ENCODE results near the gene SLC30A3. TPM values are rescaled to one million over a fixed set of nuclear protein-coding genes. Genes with fewer than 3 reads are reported as not detected.

The SLC30A3 gene
- total RNA-seq, 6 experiments from 2014 or later = not detected

DNA sequence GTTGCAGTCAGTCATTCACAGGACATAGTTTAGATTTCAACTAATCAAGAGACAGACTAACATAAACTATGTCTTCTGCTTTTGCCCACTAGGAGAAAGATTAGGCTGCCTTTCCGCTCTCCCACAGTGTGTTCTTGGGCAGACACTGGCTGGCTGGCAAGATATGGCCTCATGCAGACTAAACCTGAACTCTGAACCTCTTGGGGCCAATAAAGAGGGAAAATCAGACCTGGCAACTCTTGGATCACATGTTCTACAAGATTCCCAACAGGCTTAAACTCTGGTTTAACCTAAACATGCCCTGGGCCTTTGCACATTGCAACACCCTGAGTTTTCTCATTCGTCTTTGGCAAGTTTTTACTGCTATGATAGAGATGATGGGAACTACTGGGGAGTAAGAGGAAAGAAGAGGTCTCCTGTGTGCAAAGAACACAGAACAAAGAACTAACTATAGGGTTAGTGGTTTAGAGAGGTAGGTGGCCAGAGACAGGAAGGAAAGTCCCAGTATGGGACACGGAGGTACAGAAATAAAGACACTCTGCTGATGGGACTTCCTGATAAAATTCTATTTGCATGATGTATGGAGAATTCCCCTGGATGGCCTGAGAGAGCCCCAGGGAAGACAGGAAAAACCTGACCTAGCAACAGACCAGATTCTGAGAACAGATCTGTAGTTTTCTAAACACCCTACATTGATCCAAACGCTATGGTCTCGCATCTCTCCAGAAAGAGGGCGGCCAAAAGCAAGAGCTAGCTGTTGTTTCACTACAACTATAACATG lies 53.0 kb downstream of the SLC30A3 start:
- intact Hi-C loops (cut with DNase I) = no loop called here
- 33% methylated on average over 3 of the region's 6 CpGs for WGBS (ENCODE audit: insufficient coverage, low coverage, low lambda C conversion rate, missing lambda C conversion rate)
- peak in 3 of 4 donors; percentile 1 to 50 (median 32) for ATAC-seq
- DNase-seq = no peak
- H3K4me1 ChIP-seq = peaks cover 0 to 20% (median 7%) of the 10 kb centered on the region in 4 donors
- peak overlapping the region in 1 of 3 donors; percentile 98 for H3K27ac ChIP-seq
- H3K9me3 ChIP-seq = no peaks in the 10 kb centered on the region
- no peaks in the 10 kb centered on the region for H3K27me3 ChIP-seq
- peaks cover 0 to 32% (median 8%) of the 10 kb centered on the region in 4 donors for H3K36me3 ChIP-seq
- no peak for TF ChIP-seq POLR2A (IDR thresholded peaks at IDR 0.05)
- TF ChIP-seq, protein P1, sequence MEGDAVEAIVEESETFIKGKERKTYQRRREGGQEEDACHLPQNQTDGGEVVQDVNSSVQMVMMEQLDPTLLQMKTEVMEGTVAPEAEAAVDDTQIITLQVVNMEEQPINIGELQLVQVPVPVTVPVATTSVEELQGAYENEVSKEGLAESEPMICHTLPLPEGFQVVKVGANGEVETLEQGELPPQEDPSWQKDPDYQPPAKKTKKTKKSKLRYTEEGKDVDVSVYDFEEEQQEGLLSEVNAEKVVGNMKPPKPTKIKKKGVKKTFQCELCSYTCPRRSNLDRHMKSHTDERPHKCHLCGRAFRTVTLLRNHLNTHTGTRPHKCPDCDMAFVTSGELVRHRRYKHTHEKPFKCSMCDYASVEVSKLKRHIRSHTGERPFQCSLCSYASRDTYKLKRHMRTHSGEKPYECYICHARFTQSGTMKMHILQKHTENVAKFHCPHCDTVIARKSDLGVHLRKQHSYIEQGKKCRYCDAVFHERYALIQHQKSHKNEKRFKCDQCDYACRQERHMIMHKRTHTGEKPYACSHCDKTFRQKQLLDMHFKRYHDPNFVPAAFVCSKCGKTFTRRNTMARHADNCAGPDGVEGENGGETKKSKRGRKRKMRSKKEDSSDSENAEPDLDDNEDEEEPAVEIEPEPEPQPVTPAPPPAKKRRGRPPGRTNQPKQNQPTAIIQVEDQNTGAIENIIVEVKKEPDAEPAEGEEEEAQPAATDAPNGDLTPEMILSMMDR (IDR thresholded peaks at IDR 0.05) = peak in 1 of 4 donors; percentile 7
- peak overlapping the region; percentile 2 to 18 (median 18) for H3K4me3 ChIP-seq

DNA sequence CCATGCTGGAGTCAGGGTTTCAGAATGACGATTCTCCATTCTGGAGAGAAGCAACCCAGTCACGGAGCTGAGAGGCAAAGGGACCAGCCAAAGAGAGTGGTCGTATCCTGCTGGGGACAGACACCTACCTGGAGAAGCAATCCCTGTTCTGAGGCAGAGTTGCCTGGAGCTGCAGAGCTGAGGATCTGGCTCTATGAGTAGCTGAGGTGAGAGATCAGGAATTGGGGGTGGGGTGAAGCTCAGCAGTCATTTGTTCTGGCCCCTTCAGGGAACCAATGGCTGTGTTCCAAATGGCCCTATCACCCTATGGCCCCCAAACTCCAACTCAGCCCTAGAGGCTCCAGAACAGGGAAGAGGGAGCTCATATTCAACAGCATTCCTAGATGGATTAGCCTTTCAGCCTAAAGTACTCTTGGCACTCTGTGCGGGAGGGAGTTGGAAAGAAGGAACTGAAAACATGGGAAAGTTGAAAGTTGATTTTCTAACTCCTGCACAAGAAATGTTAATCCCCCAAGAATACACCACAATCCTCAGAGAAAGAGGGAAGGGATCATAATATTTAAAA lies 54.3 kb downstream of the SLC30A3 start:
- intact Hi-C loops (cut with DNase I) = no loop called here
- H3K9me3 ChIP-seq = no peaks in the 10 kb centered on the region
- H3K4me1 ChIP-seq = peaks cover 0 to 18% (median 7%) of the 10 kb centered on the region in 4 donors
- DNase-seq (no peak), ATAC-seq (no peak)
- peak overlapping the region in 1 of 3 donors; percentile 98 for H3K27ac ChIP-seq
- peaks cover 0 to 44% (median 16%) of the 10 kb centered on the region in 4 donors for H3K36me3 ChIP-seq
- TF ChIP-seq POLR2A (IDR thresholded peaks at IDR 0.05) = no peak
- TF ChIP-seq, protein P1 (IDR thresholded peaks at IDR 0.05) = no peak
- 85% methylated on average over 3 of the region's 4 CpGs for WGBS (ENCODE audit: insufficient coverage, low coverage, low lambda C conversion rate, missing lambda C conversion rate)
- H3K27me3 ChIP-seq = no peaks in the 10 kb centered on the region
- no peak overlapping the region for H3K4me3 ChIP-seq

DNA sequence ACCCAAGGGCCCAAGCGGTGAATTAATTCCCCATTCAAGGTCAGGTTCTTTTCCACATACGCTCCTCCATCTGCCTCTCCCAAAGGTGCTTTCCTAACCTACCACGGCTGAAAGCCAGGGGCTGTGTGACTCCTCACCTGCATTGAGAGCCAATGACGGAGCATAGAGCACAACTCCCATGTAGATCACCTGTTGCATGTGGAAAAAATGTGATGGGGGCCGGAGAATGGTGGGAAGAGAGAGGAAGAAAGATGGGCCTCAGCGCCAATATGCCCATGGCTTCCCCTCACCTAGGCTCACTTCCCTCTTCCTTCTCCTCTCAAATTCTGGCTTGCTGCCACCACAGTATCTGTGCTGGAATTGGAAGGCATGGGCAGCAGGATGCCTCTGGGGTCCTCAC lies 56.5 kb downstream of the SLC30A3 start:
- no peak for DNase-seq
- no peaks in the 10 kb centered on the region for H3K27me3 ChIP-seq
- TF ChIP-seq, protein P1 (IDR thresholded peaks at IDR 0.05) = no peak
- TF ChIP-seq POLR2A (IDR thresholded peaks at IDR 0.05) = no peak
- H3K9me3 ChIP-seq = no peaks in the 10 kb centered on the region
- intact Hi-C loops (cut with DNase I) = no loop called here
- no peak overlapping the region for H3K27ac ChIP-seq
- peaks cover 0 to 65% (median 27%) of the 10 kb centered on the region in 4 donors for H3K36me3 ChIP-seq
- H3K4me3 ChIP-seq = no peak overlapping the region
- peaks cover 0 to 11% (median 4%) of the 10 kb centered on the region in 4 donors for H3K4me1 ChIP-seq
- ATAC-seq = no peak
- WGBS (ENCODE audit: insufficient coverage, low coverage, low lambda C conversion rate, missing lambda C conversion rate) = 96% methylated on average over 5 of the region's 6 CpGs

DNA sequence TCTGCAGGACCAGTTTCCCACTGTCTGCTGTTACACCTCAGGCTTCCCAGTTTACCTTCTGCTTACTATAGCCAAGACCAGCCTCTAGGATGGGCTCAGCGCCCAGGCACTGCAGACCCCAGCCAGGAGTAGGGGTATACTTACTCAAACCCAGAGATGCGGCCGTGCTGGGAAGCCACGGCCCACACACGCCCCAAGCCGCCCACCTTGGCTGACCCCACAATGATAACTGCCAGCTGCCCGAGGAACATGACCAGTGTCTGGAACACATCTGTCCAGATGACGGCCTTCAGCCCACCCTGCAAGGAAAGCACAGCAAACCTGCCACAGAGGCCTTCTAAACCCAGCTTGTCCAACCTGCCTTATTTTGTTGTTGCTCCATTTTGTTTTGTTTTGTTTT lies 57.6 kb downstream of the SLC30A3 start:
- no peak for DNase-seq
- H3K27me3 ChIP-seq = no peaks in the 10 kb centered on the region
- H3K27ac ChIP-seq = no peak overlapping the region
- H3K9me3 ChIP-seq = no peaks in the 10 kb centered on the region
- WGBS (ENCODE audit: insufficient coverage, low coverage, low lambda C conversion rate, missing lambda C conversion rate) = 80% methylated on average over 2 of the region's 8 CpGs
- H3K4me1 ChIP-seq = peaks cover 0 to 4% (median under 1%) of the 10 kb centered on the region in 4 donors
- H3K4me3 ChIP-seq = no peak overlapping the region
- intact Hi-C loops (cut with DNase I) = no loop called here
- TF ChIP-seq, protein P1 (IDR thresholded peaks at IDR 0.05) = no peak
- no peak for TF ChIP-seq POLR2A (IDR thresholded peaks at IDR 0.05)
- no peak for ATAC-seq
- H3K36me3 ChIP-seq = peaks cover 0 to 70% (median 28%) of the 10 kb centered on the region in 4 donors

Measured in right lobe of liver (tissue), 6 donors.